Hepatocyte (in vitro differentiated cells): Measurements from ENCODE around the gene KRTAP12-2.

Experiments
- CTCF ChIP-seq: fragments of 200-600 bp; sonication (generic); IDR thresholded peaks from 2 replicates; pipeline ENCODE4 v1.5.1; 2016; ENCODE audit warnings: antibody characterized with exemption, mild to moderate bottlenecking; ENCODE audit not compliant: poor library complexity
- EZH2 ChIP-seq: fragments of 200-600 bp; sonication (generic); IDR thresholded peaks from 2 replicates; pipeline ENCODE4 v1.6.1; 2016; ENCODE audit warnings: antibody characterized with exemption, mild to moderate bottlenecking, borderline replicate concordance
- EZH2phosphoT487 ChIP-seq: fragments of 200-600 bp; sonication (generic); IDR thresholded peaks from one replicate; pipeline ENCODE4 v1.6.1; 2018; ENCODE audit warnings: antibody characterized with exemption, mild to moderate bottlenecking, low read depth, moderate library complexity; ENCODE audit not compliant: unreplicated experiment, severe bottlenecking

- no peak for TF ChIP-seq EZH2
- no peak for TF ChIP-seq CTCF
- TF ChIP-seq EZH2phosphoT487, result no peak
Measured at GRCh38 chr21:44654576-44655175, 12.1 kb downstream of the KRTAP12-2 start, which contains the start of gene KRTAP12-4.
